Activated CD4-positive, alpha-beta T cell treated with anti-CD3 and anti-CD28 coated beads for 36 hours (primary cell): ENCODE measurements around the gene NCKAP1. TPM values are rescaled to one million over a fixed set of nuclear protein-coding genes. Genes with fewer than 3 reads are reported as not detected.

ENCODE experiments used
- ATAC-seq: fragments of 200-7000 bp; cut with Tn5 transposase; one replicate; pipeline ENCODE4 v1.10.0; 2021; ENCODE audit warnings: mild to moderate bottlenecking, moderate library complexity
- CTCF ChIA-PET: fragments of 350-600 bp; sonication (Branson Sonifier 250); formaldehyde crosslinking; loops from one replicate; lab custom pipeline; 2021; ENCODE audit warnings: antibody characterized with exemption; lab: Charles Lee
- POLR2A ChIA-PET: fragments of 350-600 bp; sonication (Branson Sonifier 250); formaldehyde crosslinking; loops from one replicate; lab custom pipeline; 2021; ENCODE audit warnings: antibody characterized with exemption, inconsistent platforms; lab: Charles Lee
- DNase-seq: peaks from one replicate; pipeline ENCODE4 v3.0.0-alpha.2; 2020
- H3K27ac Mint-ChIP-seq: one replicate; pipeline ENCODE4 v1.8.0; 2021; ENCODE audit warnings: mixed read lengths
- H3K27me3 Mint-ChIP-seq: one replicate; pipeline ENCODE4 v1.8.0; 2021; ENCODE audit warnings: mixed read lengths
- H3K36me3 Mint-ChIP-seq: one replicate; pipeline ENCODE4 v1.8.0; 2021; ENCODE audit warnings: low read depth, mixed read lengths
- H3K4me1 Mint-ChIP-seq: one replicate; pipeline ENCODE4 v1.8.0; 2021; ENCODE audit warnings: mixed read lengths
- H3K4me3 Mint-ChIP-seq: one replicate; pipeline ENCODE4 v1.8.0; 2021; ENCODE audit warnings: mild to moderate bottlenecking, moderate library complexity, mixed read lengths
- H3K9me3 Mint-ChIP-seq: one replicate; pipeline ENCODE4 v1.8.0; 2021; ENCODE audit warnings: low read depth, mixed read lengths
- intact Hi-C, 2 experiments: fragments of 100-400 bp; cut with DNase I in 1 of 2; cut with micrococcal nuclease in 1 of 2; formaldehyde crosslinking; loops; one replicate each; pipeline versions ENCODE4 v1.14.2 to v1.15.1; 2022 to 2024; cut with DNase I, micrococcal nuclease
- total RNA-seq, 2 experiments: library from RNA; stranded (reverse); gene quantifications; one replicate each; pipeline ENCODE4 v1.2.3, GENCODE V29; 2021

The NCKAP1 gene
- total RNA-seq, 2 experiments from 2014 or later, result 9.1 to 11.7 TPM

DNA sequence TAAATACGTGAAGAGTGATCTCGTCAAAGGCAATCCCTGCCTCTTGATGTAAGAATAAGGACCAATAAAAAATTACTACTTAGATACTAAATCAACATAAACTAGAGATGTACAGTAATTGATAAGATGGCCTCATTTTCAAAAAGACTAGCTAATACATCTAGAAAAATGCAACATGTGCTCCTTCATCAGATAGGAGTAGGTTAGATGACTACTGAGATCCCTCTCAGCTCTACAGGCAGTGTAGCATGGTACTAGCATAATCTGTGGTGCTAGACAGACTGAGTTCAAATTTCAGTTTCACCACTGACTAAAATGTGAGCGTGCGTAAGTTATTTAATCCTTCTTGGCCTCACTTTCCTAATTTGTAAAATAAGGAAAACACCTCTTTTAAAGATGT is 89.2 kb downstream of the NCKAP1 start:
- H3K27ac Mint-ChIP-seq, result no peak overlapping the region
- no peak for DNase-seq

DNA sequence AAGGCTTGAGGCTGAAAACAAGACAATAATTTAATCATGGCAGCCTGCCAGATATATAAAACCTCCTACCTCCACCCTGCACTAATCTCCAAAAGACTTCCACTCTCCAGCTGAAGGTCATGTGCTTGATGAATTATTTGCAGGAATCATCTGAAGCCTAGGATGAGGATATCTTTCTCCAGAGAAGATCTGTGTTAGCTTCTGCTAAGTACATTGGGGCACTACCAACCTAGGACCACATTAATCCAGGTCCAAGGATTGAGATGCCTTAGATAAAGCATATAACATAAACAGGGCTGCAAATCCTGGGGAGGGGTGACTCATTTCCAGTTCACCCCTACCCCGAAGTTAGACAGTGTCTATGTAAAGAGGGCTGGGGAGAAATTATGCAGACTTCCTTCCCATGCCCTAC is 91.3 kb downstream of the NCKAP1 start:
- Mint-ChIP-seq H3K27ac (no peak overlapping the region), H3K36me3 (peaks cover 3% of the 10 kb centered on the region), H3K9me3 (no peaks in the 10 kb centered on the region), H3K4me1 (peaks cover 2% of the 10 kb centered on the region), H3K4me3 (no peak overlapping the region), H3K27me3 (no peaks in the 10 kb centered on the region)
- ChIA-PET POLR2A (no interaction called here), CTCF (interaction anchor here (0.6 kb wide), 1 partner anchor 37 kb away, joined by 4 read pairs; no protein-coding TSS in a partner anchor)
- ATAC-seq (no peak), DNase-seq (no peak)
- intact Hi-C loops, result no loop called here

More for the DNA sequence above, 89.2 kb downstream of the NCKAP1 start:
- Mint-ChIP-seq H3K4me1 (peaks cover 7% of the 10 kb centered on the region), H3K27me3 (no peaks in the 10 kb centered on the region), H3K9me3 (no peaks in the 10 kb centered on the region), H3K4me3 (no peak overlapping the region), H3K36me3 (peaks cover 7% of the 10 kb centered on the region)
- ChIA-PET POLR2A (no interaction called here), CTCF (interaction anchor here (0.6 to 0.9 kb wide), 3 partner anchors 32 to 313 kb away, joined by 3 read pairs; no protein-coding TSS in a partner anchor)
- no peak for ATAC-seq
- intact Hi-C loops, result no loop called here

DNA sequence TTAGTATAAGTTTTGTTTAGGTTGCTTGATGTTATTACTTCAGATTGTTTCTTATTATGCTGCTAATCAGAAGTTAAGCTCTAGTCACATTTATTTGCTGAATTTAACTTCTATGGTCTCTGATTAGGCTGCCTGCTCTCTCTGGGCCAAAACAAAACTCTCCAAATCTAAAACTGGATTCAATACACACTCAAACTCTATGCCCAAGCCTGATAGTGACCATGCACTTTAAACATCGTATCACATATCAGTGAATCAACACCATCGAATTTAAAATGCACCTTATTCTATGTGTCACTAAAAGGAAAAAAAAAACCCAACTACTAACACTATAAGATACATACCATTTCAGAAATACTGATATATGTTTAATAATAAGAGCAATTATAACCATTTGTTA is 94.9 kb downstream of the NCKAP1 start:
- H3K9me3 Mint-ChIP-seq, result no peaks in the 10 kb centered on the region
- ATAC-seq, result no peak
- CTCF ChIA-PET, result interaction anchor here (0.7 kb wide), 2 partner anchors 262 to 316 kb away, joined by 3 read pairs; no protein-coding TSS in a partner anchor
- H3K4me3 Mint-ChIP-seq, result no peak overlapping the region
- peaks cover 10% of the 10 kb centered on the region for H3K36me3 Mint-ChIP-seq
- no peaks in the 10 kb centered on the region for H3K4me1 Mint-ChIP-seq
- H3K27ac Mint-ChIP-seq, result no peak overlapping the region
- intact Hi-C loops, result no loop called here
- H3K27me3 Mint-ChIP-seq, result no peaks in the 10 kb centered on the region
- POLR2A ChIA-PET, result no interaction called here
- no peak for DNase-seq

DNA sequence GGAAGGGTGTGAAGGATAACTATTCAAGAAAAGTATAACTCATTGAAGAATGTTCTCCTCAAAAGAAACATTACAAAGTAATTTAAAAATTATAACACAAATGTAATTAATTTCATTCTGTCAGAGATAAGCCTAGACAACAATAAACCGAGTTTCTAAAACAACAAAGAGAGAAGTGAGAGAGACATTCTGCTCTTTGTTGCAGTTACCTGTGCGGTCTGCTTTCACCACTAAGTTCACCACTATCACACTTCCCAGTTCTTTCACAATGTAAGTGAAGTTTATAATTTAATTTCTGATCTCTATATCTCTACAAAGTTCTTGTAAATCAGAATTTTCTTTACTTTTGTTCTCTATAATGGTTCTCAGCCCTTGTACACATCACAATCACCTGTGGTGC is 95.5 kb downstream of the NCKAP1 start:
- Mint-ChIP-seq H3K36me3 (peaks cover 11% of the 10 kb centered on the region), H3K27me3 (no peaks in the 10 kb centered on the region), H3K27ac (no peak overlapping the region), H3K9me3 (no peaks in the 10 kb centered on the region), H3K4me1 (no peaks in the 10 kb centered on the region), H3K4me3 (no peak overlapping the region)
- DNase-seq (no peak), ATAC-seq (no peak)
- POLR2A ChIA-PET, result no interaction called here
- CTCF ChIA-PET, result no interaction called here
- intact Hi-C loops, result no loop called here

DNA sequence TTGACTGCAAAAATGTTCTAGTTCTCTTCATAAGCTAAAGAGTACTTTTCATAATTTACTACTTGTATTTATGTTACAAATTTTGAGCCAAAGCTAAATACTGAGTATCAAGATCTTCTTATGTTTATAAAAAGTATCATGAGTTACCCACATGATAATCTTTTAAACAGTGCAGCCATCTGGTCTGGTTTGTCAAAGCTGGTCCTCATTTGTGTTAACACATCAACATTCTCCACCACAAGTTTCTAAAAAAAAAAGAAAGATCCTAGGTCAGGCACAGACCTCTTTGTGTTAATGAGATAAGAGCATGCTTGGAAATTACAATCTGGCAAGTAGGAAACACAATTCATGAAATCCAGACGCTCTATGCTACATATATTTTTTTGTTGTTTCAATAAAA is 96.3 kb downstream of the NCKAP1 start:
- ATAC-seq, result no peak
- H3K27me3 Mint-ChIP-seq, result no peaks in the 10 kb centered on the region
- H3K4me1 Mint-ChIP-seq, result no peaks in the 10 kb centered on the region
- DNase-seq, result no peak
- POLR2A ChIA-PET, result no interaction called here
- H3K36me3 Mint-ChIP-seq, result peaks cover 11% of the 10 kb centered on the region
- H3K4me3 Mint-ChIP-seq, result no peak overlapping the region
- intact Hi-C loops, result no loop called here
- CTCF ChIA-PET, result interaction anchor here (0.6 kb wide), 1 partner anchor 931 kb away, joined by 3 read pairs; no protein-coding TSS in a partner anchor
- H3K27ac Mint-ChIP-seq, result no peak overlapping the region
- no peaks in the 10 kb centered on the region for H3K9me3 Mint-ChIP-seq

DNA sequence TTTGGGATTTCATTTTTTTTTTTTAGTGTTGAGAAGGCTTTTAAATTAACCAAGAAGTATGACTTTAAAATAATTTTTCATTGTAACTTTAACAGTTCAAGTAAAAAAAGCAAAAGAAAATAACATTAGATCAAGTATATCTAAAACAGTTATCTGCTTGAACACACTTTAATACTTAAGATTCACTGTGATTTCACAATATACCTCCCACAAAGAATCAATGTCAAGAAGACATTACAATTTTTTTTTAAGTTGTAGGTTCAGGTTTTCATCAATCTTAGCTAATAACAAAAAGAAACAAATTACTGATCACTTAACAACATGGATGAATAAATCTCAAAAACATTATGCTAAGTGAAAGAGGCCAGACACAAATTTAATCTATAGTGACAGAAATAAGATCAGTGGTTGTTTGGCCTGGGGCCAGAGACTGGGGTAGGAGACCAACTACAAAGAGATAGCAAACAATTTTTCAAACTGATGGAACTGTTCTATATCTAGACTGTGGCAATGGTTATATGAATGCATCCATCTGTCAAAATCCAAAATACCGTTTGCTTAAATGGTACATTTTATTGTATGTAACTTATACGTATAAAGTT is 97.0 kb downstream of the NCKAP1 start:
- POLR2A ChIA-PET, result no interaction called here
- Mint-ChIP-seq H3K36me3 (peaks cover 13% of the 10 kb centered on the region), H3K4me1 (no peaks in the 10 kb centered on the region), H3K27ac (no peak overlapping the region), H3K9me3 (no peaks in the 10 kb centered on the region), H3K4me3 (no peak overlapping the region), H3K27me3 (no peaks in the 10 kb centered on the region)
- CTCF ChIA-PET, result no interaction called here
- intact Hi-C loops, result no loop called here
- ATAC-seq (no peak), DNase-seq (no peak)

DNA sequence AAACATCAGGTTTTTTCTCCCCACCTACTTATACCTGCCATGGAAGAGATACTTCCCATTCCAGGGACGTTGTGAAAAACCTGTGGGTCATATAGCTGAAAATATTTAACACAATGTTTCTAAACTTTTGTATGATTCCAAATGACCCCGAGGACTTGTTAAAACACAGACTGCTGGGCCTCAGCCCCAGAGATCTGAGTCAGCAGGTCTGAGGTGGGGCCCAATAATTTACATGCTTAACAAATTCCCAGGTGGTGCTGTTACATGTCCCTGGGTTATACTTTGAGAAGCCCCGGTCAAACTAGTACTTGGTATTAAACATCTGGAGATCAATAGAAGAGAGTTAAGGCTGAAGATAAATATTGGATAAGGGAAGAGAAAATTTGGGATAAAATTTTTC is 100.4 kb downstream of the NCKAP1 start:
- POLR2A ChIA-PET, result no interaction called here
- H3K4me1 Mint-ChIP-seq, result no peaks in the 10 kb centered on the region
- H3K36me3 Mint-ChIP-seq, result peaks cover 15% of the 10 kb centered on the region
- CTCF ChIA-PET, result interaction anchor here (0.7 to 1.5 kb wide), 2 partner anchors 42 to 104 kb away, joined by 3 to 5 read pairs; no protein-coding TSS in a partner anchor
- H3K27me3 Mint-ChIP-seq, result no peaks in the 10 kb centered on the region
- H3K9me3 Mint-ChIP-seq, result no peaks in the 10 kb centered on the region
- intact Hi-C loops, result no loop called here
- H3K4me3 Mint-ChIP-seq, result no peak overlapping the region
- DNase-seq (no peak), ATAC-seq (no peak)
- no peak overlapping the region for H3K27ac Mint-ChIP-seq

DNA sequence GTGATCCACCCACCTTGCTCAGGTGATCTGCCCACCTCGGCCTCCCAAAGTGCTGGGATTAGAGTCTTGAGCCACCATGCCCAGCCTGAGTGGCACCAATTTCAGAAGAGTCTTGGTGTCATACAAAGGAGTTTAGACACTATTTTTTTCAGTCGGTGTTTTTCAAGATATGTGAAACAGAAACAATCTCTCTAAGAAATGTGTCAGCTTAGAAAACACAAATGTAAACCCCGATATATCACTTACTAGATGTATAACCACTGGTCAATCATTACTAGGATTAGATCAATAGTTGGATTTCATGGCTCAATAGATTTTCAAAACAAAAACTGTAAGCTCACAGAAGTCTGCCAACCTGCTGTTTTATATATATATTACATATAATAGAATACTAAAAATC is 104.6 kb downstream of the NCKAP1 start:
- DNase-seq, result no peak

DNA sequence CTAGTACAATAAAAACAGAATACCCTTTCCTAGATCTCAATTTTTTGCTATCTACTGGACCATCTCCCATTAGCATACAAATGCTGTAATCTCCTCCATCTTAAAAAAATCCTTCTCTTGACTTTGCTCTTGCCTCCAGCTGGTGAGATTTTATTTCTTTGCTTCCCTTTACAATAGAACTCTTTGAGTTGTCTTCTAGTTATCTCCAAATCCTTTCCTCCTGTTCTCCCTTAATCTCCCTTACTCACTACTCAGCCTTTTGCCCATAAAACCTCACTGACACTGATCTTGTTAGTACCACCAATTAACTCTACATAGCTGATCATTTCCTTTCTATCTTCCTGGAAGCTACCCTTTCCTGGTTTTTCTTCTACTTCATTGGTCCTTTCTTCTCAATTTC is 108.3 kb downstream of the NCKAP1 start:
- Mint-ChIP-seq H3K4me3 (no peak overlapping the region), H3K36me3 (peaks cover 17% of the 10 kb centered on the region), H3K27ac (no peak overlapping the region), H3K9me3 (no peaks in the 10 kb centered on the region), H3K27me3 (no peaks in the 10 kb centered on the region), H3K4me1 (no peaks in the 10 kb centered on the region)
- POLR2A ChIA-PET, result no interaction called here
- intact Hi-C loops, result no loop called here
- ATAC-seq (no peak), DNase-seq (no peak)
- CTCF ChIA-PET, result no interaction called here

More for the DNA sequence above, 104.6 kb downstream of the NCKAP1 start:
- Mint-ChIP-seq H3K27me3 (no peaks in the 10 kb centered on the region), H3K4me1 (no peaks in the 10 kb centered on the region), H3K4me3 (no peak overlapping the region), H3K9me3 (no peaks in the 10 kb centered on the region), H3K27ac (no peak overlapping the region), H3K36me3 (peaks cover 10% of the 10 kb centered on the region)
- intact Hi-C loops, result no loop called here
- ChIA-PET POLR2A (no interaction called here), CTCF (interaction anchor here (0.6 kb wide), 1 partner anchor 311 kb away, joined by 3 read pairs; no protein-coding TSS in a partner anchor)
- no peak for ATAC-seq

DNA sequence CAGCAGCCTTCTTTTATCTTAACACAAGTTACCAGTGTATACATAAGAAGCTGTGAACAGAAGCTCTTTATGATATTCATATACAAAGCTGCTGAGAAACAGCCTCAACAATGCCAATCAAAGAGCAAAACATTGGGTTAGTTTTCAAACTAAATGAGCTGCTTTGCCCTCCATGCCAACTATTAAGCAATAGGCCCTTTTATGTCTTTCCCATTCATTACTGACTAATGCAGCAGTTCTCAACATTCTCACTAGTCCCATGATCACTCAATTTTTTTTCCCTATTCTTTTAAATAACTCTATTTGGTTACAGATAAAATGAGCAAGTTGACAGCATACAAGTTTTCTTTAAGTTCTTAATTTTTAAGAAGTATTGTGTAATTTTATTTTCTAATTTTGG is 114.0 kb downstream of the NCKAP1 start:
- intact Hi-C loops, result no loop called here
- Mint-ChIP-seq H3K4me1 (no peaks in the 10 kb centered on the region), H3K27me3 (no peaks in the 10 kb centered on the region), H3K4me3 (no peak overlapping the region), H3K27ac (no peak overlapping the region), H3K36me3 (peaks cover 14% of the 10 kb centered on the region), H3K9me3 (no peaks in the 10 kb centered on the region)
- DNase-seq, result no peak
- ChIA-PET CTCF (no interaction called here), POLR2A (no interaction called here)
- ATAC-seq, result no peak

DNA sequence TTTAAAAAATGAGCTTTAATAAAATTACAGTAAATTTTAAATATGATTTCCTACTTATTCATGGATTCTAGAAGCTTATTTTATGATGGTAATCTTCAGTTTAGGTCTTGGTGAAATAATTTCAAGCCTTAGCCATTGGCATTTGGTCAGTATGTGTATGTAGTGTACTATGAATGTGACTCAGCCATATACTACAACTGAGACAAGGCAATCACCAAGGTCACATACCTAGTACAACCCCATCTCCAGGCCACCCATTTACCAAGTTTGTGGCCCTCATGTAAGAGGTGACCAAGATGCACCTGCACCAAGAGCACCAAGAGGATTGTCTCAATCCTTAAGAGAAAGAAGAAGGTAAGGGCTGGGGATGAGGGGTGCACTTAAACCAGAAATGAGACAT is 117.0 kb downstream of the NCKAP1 start:
- POLR2A ChIA-PET, result no interaction called here
- intact Hi-C loops, result no loop called here
- Mint-ChIP-seq H3K9me3 (no peaks in the 10 kb centered on the region), H3K4me1 (no peaks in the 10 kb centered on the region), H3K27ac (no peak overlapping the region), H3K36me3 (peaks cover 4% of the 10 kb centered on the region), H3K27me3 (no peaks in the 10 kb centered on the region), H3K4me3 (no peak overlapping the region)
- CTCF ChIA-PET, result no interaction called here
- DNase-seq (no peak), ATAC-seq (no peak)

DNA sequence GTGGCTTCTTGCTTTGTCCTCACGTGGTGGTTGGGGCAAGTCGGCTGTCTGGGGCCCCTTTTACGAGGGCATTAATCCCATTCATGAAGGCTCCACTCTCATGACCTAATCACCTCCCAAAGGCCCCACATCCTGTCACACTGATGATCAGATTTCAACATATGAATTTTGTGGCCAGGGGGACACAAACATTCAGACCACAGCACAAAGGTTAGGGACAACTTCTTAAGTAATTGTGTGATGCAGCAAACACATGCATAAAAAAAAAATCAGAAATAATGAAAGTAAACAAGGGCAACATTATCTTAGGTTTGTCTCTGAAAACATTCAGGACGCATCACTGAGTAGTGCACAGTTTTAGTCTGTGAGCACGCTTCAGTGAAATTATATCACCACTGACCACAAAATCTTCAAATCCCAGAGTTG is 117.6 kb downstream of the NCKAP1 start:
- DNase-seq, result no peak
- Mint-ChIP-seq H3K4me3 (no peak overlapping the region), H3K27ac (no peak overlapping the region)

More for the DNA sequence above, 117.6 kb downstream of the NCKAP1 start:
- no peaks in the 10 kb centered on the region for H3K4me1 Mint-ChIP-seq
- no peaks in the 10 kb centered on the region for H3K9me3 Mint-ChIP-seq
- CTCF ChIA-PET, result no interaction called here
- no peak for ATAC-seq
- intact Hi-C loops, result no loop called here
- H3K36me3 Mint-ChIP-seq, result peaks cover 1% of the 10 kb centered on the region
- POLR2A ChIA-PET, result no interaction called here
- no peaks in the 10 kb centered on the region for H3K27me3 Mint-ChIP-seq
